ENCODE measurements around the gene TRPM8.

The TRPM8 gene

GRCh38 chr2:233997707-233998106 lies 80.5 kb downstream of the TRPM8 start:
- no peak for TF ChIP-seq Cebpa-rat (IDR thresholded peaks at IDR 0.05)
- H3K9me3 ChIP-seq (replicated peaks in 1 of 11): peaks cover 0 to 9% (median 5%) of the 10 kb centered on the region in 11 experiments; a peak in 8 of 22 replicates
- no peak overlapping the region for H3K27ac ChIP-seq
- no peaks in the 10 kb centered on the region for H3K27me3 ChIP-seq
- no peak overlapping the region; a peak in 1 of 22 replicates for H3K4me2 ChIP-seq
- no peaks in the 10 kb centered on the region for H4K20me1 ChIP-seq
- H3K9ac ChIP-seq: no peak overlapping the region
- peaks cover 21 to 39% (median 29%) of the 10 kb centered on the region in 10 experiments for H3K4me1 ChIP-seq
- H3K4me3 ChIP-seq: no peak overlapping the region
- H3K36me3 ChIP-seq: no peaks in the 10 kb centered on the region

DNA sequence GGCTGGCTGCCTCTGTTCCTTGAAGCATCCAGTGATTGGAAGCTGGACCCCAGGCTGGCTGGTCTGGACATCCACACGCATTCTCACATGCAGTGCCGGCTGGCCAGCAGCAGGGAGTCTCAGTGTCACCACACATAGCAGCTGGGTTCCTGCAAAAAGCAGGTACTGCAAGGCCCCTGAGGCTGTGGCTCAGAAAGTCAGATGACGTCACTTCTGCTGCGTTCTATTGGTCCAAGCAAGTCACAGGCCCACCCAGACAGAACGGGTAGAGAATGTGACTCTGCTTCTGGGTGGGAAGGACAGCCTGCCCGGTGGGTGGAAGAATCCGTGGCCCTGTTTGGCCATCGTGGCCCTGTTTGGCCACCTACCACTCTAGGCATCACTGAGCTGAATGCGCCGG lies 82.0 kb downstream of the TRPM8 start:
- Histone ChIP-seq H3K9ac (no peak overlapping the region), H3K36me3 (no peaks in the 10 kb centered on the region), H3K4me1 (peaks cover 27 to 48% (median 37%) of the 10 kb centered on the region in 10 experiments), H3K27ac (no peak overlapping the region), H3K4me3 (no peak overlapping the region), H3K4me2 (no peak overlapping the region), H4K20me1 (no peaks in the 10 kb centered on the region), H3K9me3 (replicated peaks in 1 of 11) (no peaks in the 10 kb centered on the region), H3K27me3 (no peaks in the 10 kb centered on the region)
- TF ChIP-seq Cebpa-rat (IDR thresholded peaks at IDR 0.05): no peak

GRCh38 chr2:234001380-234002160 lies 84.4 kb downstream of the TRPM8 start:
- Histone ChIP-seq H3K27ac (no peak overlapping the region), H3K4me3 (no peak overlapping the region), H3K4me2 (peak overlapping the region; percentile 13 to 75 (median 60); a peak in 20 of 22 replicates), H3K4me1 (peaks cover 24 to 45% (median 36%) of the 10 kb centered on the region in 10 experiments), H3K9ac (no peak overlapping the region), H3K36me3 (no peaks in the 10 kb centered on the region), H3K9me3 (replicated peaks in 1 of 11) (no peaks in the 10 kb centered on the region), H4K20me1 (no peaks in the 10 kb centered on the region), H3K27me3 (no peaks in the 10 kb centered on the region)
- TF ChIP-seq Cebpa-rat (IDR thresholded peaks at IDR 0.05): no peak

GRCh38 chr2:234002281-234002680 lies 85.1 kb downstream of the TRPM8 start:
- Histone ChIP-seq H3K9ac (no peak overlapping the region), H3K36me3 (no peaks in the 10 kb centered on the region), H3K4me3 (no peak overlapping the region), H4K20me1 (no peaks in the 10 kb centered on the region), H3K4me1 (peaks cover 24 to 45% (median 36%) of the 10 kb centered on the region in 10 experiments), H3K4me2 (peak overlapping the region in 9 of 11 experiments; percentile 39 to 75 (median 62); a peak in 17 of 22 replicates), H3K27ac (no peak overlapping the region), H3K27me3 (no peaks in the 10 kb centered on the region), H3K9me3 (replicated peaks in 1 of 11) (no peaks in the 10 kb centered on the region)
- no peak for TF ChIP-seq Cebpa-rat (IDR thresholded peaks at IDR 0.05)

DNA sequence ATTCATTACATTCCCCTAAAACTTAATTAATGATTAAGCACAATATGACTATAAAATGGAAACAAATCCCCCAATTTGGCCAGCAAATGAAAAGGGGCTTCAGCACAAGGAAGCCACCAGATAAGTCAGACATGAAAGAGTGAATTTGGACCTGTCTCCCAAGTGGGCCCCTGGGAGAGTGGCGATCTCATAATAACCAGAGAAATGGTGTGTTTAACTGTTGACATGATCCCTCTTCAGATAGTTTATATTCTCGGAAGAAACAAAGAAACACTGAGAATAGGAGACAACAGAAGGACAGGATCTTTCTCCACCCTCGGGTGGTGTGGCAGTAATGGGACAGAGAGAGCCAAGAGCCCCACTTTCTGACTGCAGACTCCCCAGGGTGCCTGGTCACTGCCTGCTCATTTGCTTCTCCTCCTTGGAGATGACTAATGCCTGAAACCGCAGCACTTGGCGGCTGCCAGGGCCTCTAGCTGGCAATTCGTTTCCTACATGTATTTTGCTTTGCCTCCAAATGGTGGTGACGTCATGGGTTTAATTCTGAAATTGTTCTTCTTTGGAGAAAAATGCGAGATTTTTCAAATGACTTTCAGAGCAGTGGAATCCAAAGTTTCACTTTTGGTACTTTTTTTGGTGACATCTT lies 86.9 kb downstream of the TRPM8 start:
- Histone ChIP-seq H3K27me3 (no peaks in the 10 kb centered on the region), H3K4me1 (peaks cover 24 to 42% (median 36%) of the 10 kb centered on the region in 10 experiments), H3K9ac (no peak overlapping the region), H3K9me3 (replicated peaks in 1 of 11) (no peaks in the 10 kb centered on the region), H3K4me2 (peak overlapping the region; percentile 34 to 62 (median 52)), H3K27ac (peak overlapping the region in 2 of 11 experiments; percentile 19 to 32; a peak in 2 of 22 replicates), H4K20me1 (no peaks in the 10 kb centered on the region), H3K4me3 (no peak overlapping the region), H3K36me3 (no peaks in the 10 kb centered on the region)
- TF ChIP-seq Cebpa-rat (IDR thresholded peaks at IDR 0.05): no peak

DNA sequence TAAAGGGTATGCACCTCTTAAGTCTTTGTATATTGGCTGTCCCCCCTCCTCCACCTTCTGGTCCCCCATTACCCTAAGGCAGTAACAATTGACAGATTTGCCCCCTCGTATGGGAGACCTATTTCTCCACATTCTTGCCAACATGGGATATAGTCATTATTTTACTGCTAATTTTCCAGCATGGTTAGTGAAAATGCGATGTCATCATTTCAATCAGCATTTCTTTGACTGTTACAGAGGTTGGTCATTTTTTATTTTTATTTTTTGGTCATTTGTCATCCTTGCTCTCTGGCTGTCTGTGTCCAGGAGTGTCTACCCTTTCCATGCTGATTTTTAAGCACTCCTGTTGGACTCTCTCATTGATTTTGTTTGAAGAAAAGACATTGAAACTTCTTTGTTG lies 88.0 kb downstream of the TRPM8 start:
- no peak overlapping the region for H3K9ac ChIP-seq
- no peak for TF ChIP-seq Cebpa-rat (IDR thresholded peaks at IDR 0.05)
- no peaks in the 10 kb centered on the region for H3K9me3 ChIP-seq (replicated peaks in 1 of 11)
- no peaks in the 10 kb centered on the region for H4K20me1 ChIP-seq
- H3K4me2 ChIP-seq: 0 out of 22 replicates have a peak overlapping the region, but pooled peaks of 1 of the 11 experiments have one; percentile 62
- H3K36me3 ChIP-seq: no peaks in the 10 kb centered on the region
- no peaks in the 10 kb centered on the region for H3K27me3 ChIP-seq
- peaks cover 24 to 42% (median 36%) of the 10 kb centered on the region in 10 experiments for H3K4me1 ChIP-seq
- H3K27ac ChIP-seq: no peak overlapping the region
- no peak overlapping the region for H3K4me3 ChIP-seq

- H3K27me3 ChIP-seq: no peaks in the 10 kb centered on the region
- no peak overlapping the region for H3K4me3 ChIP-seq
- no peak overlapping the region for H3K27ac ChIP-seq
- H3K36me3 ChIP-seq: no peaks in the 10 kb centered on the region
- H3K9me3 ChIP-seq (replicated peaks in 1 of 11): peaks cover 7 to 12% (median 9%) of the 10 kb centered on the region in 11 experiments; a peak in 21 of 22 replicates
- H3K9ac ChIP-seq: no peak overlapping the region
- no peaks in the 10 kb centered on the region for H4K20me1 ChIP-seq
- H3K4me1 ChIP-seq: peaks cover 17 to 32% (median 26%) of the 10 kb centered on the region in 10 experiments
- no peak overlapping the region for H3K4me2 ChIP-seq
- TF ChIP-seq Cebpa-rat (IDR thresholded peaks at IDR 0.05): no peak
Measured at GRCh38 chr2:234006501-234006900, 89.3 kb downstream of the TRPM8 start.

- peaks cover 10 to 21% (median 12%) of the 10 kb centered on the region in 11 experiments; a peak in 21 of 22 replicates for H3K9me3 ChIP-seq (replicated peaks in 1 of 11)
- H3K4me3 ChIP-seq: no peak overlapping the region
- H3K4me2 ChIP-seq: no peak overlapping the region
- peaks cover 0 to 12% (median 2%) of the 10 kb centered on the region in 10 experiments; a peak in 8 of 20 replicates for H3K4me1 ChIP-seq
- H3K27ac ChIP-seq: no peak overlapping the region
- H3K9ac ChIP-seq: no peak overlapping the region
- H3K27me3 ChIP-seq: no peaks in the 10 kb centered on the region
- no peaks in the 10 kb centered on the region for H3K36me3 ChIP-seq
- H4K20me1 ChIP-seq: no peaks in the 10 kb centered on the region
- no peak for TF ChIP-seq Cebpa-rat (IDR thresholded peaks at IDR 0.05)
Measured at GRCh38 chr2:234014427-234014826, 97.3 kb downstream of the TRPM8 start.

DNA sequence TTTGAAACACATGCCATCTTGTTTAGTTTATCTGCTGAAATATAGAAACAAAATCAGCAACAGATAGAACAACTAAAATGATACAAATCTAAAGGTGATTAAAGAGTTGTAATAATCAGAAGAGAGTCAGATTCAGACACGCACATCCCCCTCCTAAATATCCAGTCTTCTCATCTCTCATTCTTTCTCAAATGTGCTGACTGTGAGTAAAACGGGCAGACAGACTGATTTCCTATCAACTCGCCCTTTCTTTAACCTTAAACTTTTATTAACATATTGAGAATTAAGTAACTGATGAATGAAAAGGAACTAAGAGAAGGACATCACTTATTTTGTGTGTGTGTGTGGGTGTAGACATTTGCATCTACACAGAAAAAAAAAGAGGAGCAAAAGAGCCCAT lies 98.7 kb downstream of the TRPM8 start:
- Histone ChIP-seq H3K4me3 (no peak overlapping the region), H3K4me1 (peaks cover 0 to 12% (median 2%) of the 10 kb centered on the region in 10 experiments; a peak in 8 of 20 replicates), H4K20me1 (no peaks in the 10 kb centered on the region), H3K27me3 (no peaks in the 10 kb centered on the region), H3K36me3 (no peaks in the 10 kb centered on the region), H3K27ac (no peak overlapping the region), H3K4me2 (no peak overlapping the region), H3K9me3 (replicated peaks in 1 of 11) (peaks cover 7 to 20% (median 10%) of the 10 kb centered on the region in 11 experiments), H3K9ac (no peak overlapping the region)
- TF ChIP-seq Cebpa-rat (IDR thresholded peaks at IDR 0.05): no peak
